HG03045 (cell line): ENCODE data around the gene AKIRIN2.

Source experiments
- ATAC-seq: cut with Tn5 transposase; IDR thresholded peaks from one replicate; pipeline ENCODE4 v1.9.1; 2021; ENCODE audit warnings: mild to moderate bottlenecking, moderate library complexity; ENCODE audit not compliant: unreplicated experiment

AKIRIN2 gene

GRCh38 chr6:87701676-87702588 is at the start of gene AKIRIN2:
AKIRIN2 (minus strand) TSS chr6:87702233; CDS start chr6:87701684, 549 bp downstream.
- ATAC-seq: peak; percentile 72

GRCh38 chr6:87747646-87748045 is 45.6 kb upstream of the AKIRIN2 start:
- ATAC-seq: no peak

- no peak for ATAC-seq
Observed at GRCh38 chr6:87745966-87746721, 44.1 kb upstream of the AKIRIN2 start.

GRCh38 chr6:87743454-87743853 is 41.4 kb upstream of the AKIRIN2 start:
- no peak for ATAC-seq

GRCh38 chr6:87742106-87742505 is 40.1 kb upstream of the AKIRIN2 start:
- ATAC-seq: no peak

- ATAC-seq: no peak
Observed at GRCh38 chr6:87741001-87741650, 39.1 kb upstream of the AKIRIN2 start.

GRCh38 chr6:87738744-87739143 is 36.7 kb upstream of the AKIRIN2 start:
- ATAC-seq: no peak

GRCh38 chr6:87738000-87738399 is 36.0 kb upstream of the AKIRIN2 start:
- no peak for ATAC-seq

GRCh38 chr6:87736809-87737540 is 34.9 kb upstream of the AKIRIN2 start:
- ATAC-seq: no peak

GRCh38 chr6:87731818-87732661 is 30.0 kb upstream of the AKIRIN2 start:
- peak; percentile 75 for ATAC-seq

- no peak for ATAC-seq
Observed at GRCh38 chr6:87731080-87731479, 29.0 kb upstream of the AKIRIN2 start.

GRCh38 chr6:87729965-87730719 is 28.1 kb upstream of the AKIRIN2 start:
- ATAC-seq: no peak

GRCh38 chr6:87728706-87729105 is 26.7 kb upstream of the AKIRIN2 start:
- no peak for ATAC-seq

GRCh38 chr6:87724983-87725811 is 23.2 kb upstream of the AKIRIN2 start:
- peak; percentile 80 for ATAC-seq

GRCh38 chr6:87723170-87724078 is 21.4 kb upstream of the AKIRIN2 start:
- ATAC-seq: peak; percentile 59

- no peak for ATAC-seq
Observed at GRCh38 chr6:87722540-87723169, 20.6 kb upstream of the AKIRIN2 start.

GRCh38 chr6:87721311-87721710 is 19.3 kb upstream of the AKIRIN2 start:
- ATAC-seq: no peak
